ENCODE measurements around the gene TMED4.

GRCh38 chr7:44604941-44605340, 22.9 kb upstream of the TMED4 start:
- TF ChIP-seq CTCF (IDR thresholded peaks at IDR 0.05) (no peak), EP300 (IDR thresholded peaks at IDR 0.05) (no peak)
